Measurements from ENCODE around the gene BACE2.

- TF ChIP-seq CTCF (IDR thresholded peaks at IDR 0.05; ENCODE audit: borderline replicate concordance, extremely low read depth, low read length, poor library complexity, severe bottlenecking) (no peak), EZH2 (IDR thresholded peaks at IDR 0.05; ENCODE audit: borderline replicate concordance, low read depth, low read length, severe bottlenecking) (no peak)
Measured at GRCh38 chr21:41327753-41328152, 159.8 kb downstream of the BACE2 start.
